K562 treated with DMSO at 1 percent for 12 hours (cell line): Measurements from ENCODE around the gene FBXO22. TPM values are rescaled to one million over a fixed set of nuclear protein-coding genes. Genes with fewer than 3 reads are reported as not detected.

ENCODE experiments used
- total RNA-seq: library from RNA; unstranded; fragments of 300-600 nt; gene quantifications from 2 replicates; pipeline ENCODE4 v1.2.3, GENCODE V29; 2022; ENCODE audit not compliant: insufficient read depth

FBXO22 gene
- total RNA-seq = 34.2 and 63.0 TPM in 2 replicates

GRCh38 chr15:75903331-75904239, at the start of gene FBXO22:
TSS of gene FBXO22 (plus strand) at chr15:75903878. CDS start at chr15:75903964, 86 bp downstream.

Other genes starting within 250 kb of the FBXO22 start
- 0.35 TPM in 1 of 2 replicates, not detected in the other for gene CSPG4, start 191.0 kb upstream of the FBXO22 start, total RNA-seq
- 3.4 and 10.3 TPM in 2 replicates for gene UBE2Q2, start 60.4 kb upstream of the FBXO22 start, total RNA-seq
- gene NRG4, start 108.5 kb downstream of the FBXO22 start, total RNA-seq = 3.5 TPM in 1 of 2 replicates, not detected in the other
- not detected in 2 replicates for gene TMEM266, start 156.1 kb downstream of the FBXO22 start, total RNA-seq